Type B pancreatic cell (in vitro differentiated cells): ENCODE measurements around the gene CGB8. TPM values are rescaled to one million over a fixed set of nuclear protein-coding genes. Genes with fewer than 3 reads are reported as not detected.
A peak's percentile ranks its signal among the peaks of the same experiment; 100 is the strongest.
"Not testable (repeated sequence)": the region's sequence is repeated elsewhere in the genome, so short reads cannot be mapped to it uniquely, and the experiment has no call there.

Experiments used
- DNase-seq: peaks from one replicate; pipeline ENCODE4 v3.0.0; 2021; ENCODE audit warnings: mixed read lengths; ENCODE audit not compliant: unreplicated experiment; ENCODE audit errors: extremely low spot score
- H3K27ac Mint-ChIP-seq: 2 replicates; pipeline ENCODE4 v1.8.0; 2021; ENCODE audit warnings: mild to moderate bottlenecking, mixed read lengths
- H3K27me3 Mint-ChIP-seq: 2 replicates; pipeline ENCODE4 v1.8.0; 2021; ENCODE audit warnings: mixed read lengths
- H3K36me3 Mint-ChIP-seq: 2 replicates; pipeline ENCODE4 v1.8.0; 2021; ENCODE audit warnings: mixed read lengths
- H3K4me1 Mint-ChIP-seq: one replicate; pipeline ENCODE4 v1.8.0; 2021; ENCODE audit warnings: mixed read lengths; ENCODE audit not compliant: unreplicated experiment
- H3K4me3 Mint-ChIP-seq: 2 replicates; pipeline ENCODE4 v1.8.0; 2021; ENCODE audit warnings: mild to moderate bottlenecking, mixed read lengths
- H3K9me3 Mint-ChIP-seq: 2 replicates; pipeline ENCODE4 v1.8.0; 2021; ENCODE audit warnings: mixed read lengths
- CTCF ChIP-seq: fragments of 200-600 bp; sonication (generic); conservative IDR thresholded peaks from 2 replicates; pipeline ENCODE4 v1.5.0; 2021; ENCODE audit warnings: antibody characterized with exemption, mild to moderate bottlenecking
- total RNA-seq: library from RNA; stranded (reverse); gene quantifications from 2 replicates; pipeline ENCODE4 v1.2.1, GENCODE V29; 2021; ENCODE audit warnings: low replicate concordance

The CGB8 gene
- total RNA-seq, 1 donor from 2014 or later: not detected

- Mint-ChIP-seq H3K27ac (no peak overlapping the region), H3K4me3 (no peak overlapping the region), H3K9me3 (no peaks in the 10 kb centered on the region), H3K4me1 (peaks cover 13% of the 10 kb centered on the region), H3K27me3 (peaks cover 43% of the 10 kb centered on the region), H3K36me3 (no peaks in the 10 kb centered on the region)
- TF ChIP-seq CTCF: no peak
- no peak for DNase-seq
These were observed 26.8 kb downstream of the CGB8 start for GRCh38 chr19:49022116-49022515.

- peaks cover 44% of the 10 kb centered on the region for H3K27me3 Mint-ChIP-seq
- H3K9me3 Mint-ChIP-seq: no peaks in the 10 kb centered on the region
- H3K4me1 Mint-ChIP-seq: peaks cover 13% of the 10 kb centered on the region
- DNase-seq: no peak
- H3K36me3 Mint-ChIP-seq: no peaks in the 10 kb centered on the region
- no peak overlapping the region for H3K27ac Mint-ChIP-seq
- H3K4me3 Mint-ChIP-seq: peak overlapping the region; percentile 12
- TF ChIP-seq CTCF: no peak
These were observed 27.7 kb downstream of the CGB8 start for GRCh38 chr19:49020931-49021895.

- H3K27ac Mint-ChIP-seq: no peak overlapping the region
These were observed 28.6 kb downstream of the CGB8 start for GRCh38 chr19:49020342-49020741.

GRCh38 chr19:49019242-49019932 lies 29.5 kb downstream of the CGB8 start:
- DNase-seq: no peak
- Mint-ChIP-seq H3K4me1 (peaks cover 13% of the 10 kb centered on the region), H3K9me3 (no peaks in the 10 kb centered on the region), H3K36me3 (peaks cover 6% of the 10 kb centered on the region), H3K27ac (peak overlapping the region; percentile 34), H3K4me3 (peak overlapping the region; percentile 71), H3K27me3 (peaks cover 41% of the 10 kb centered on the region)
- peak; percentile 61 for TF ChIP-seq CTCF

More at GRCh38 chr19:49020342-49020741, 28.6 kb downstream of the CGB8 start:
- Mint-ChIP-seq H3K9me3 (no peaks in the 10 kb centered on the region), H3K36me3 (peaks cover 6% of the 10 kb centered on the region), H3K4me3 (no peak overlapping the region), H3K27me3 (peaks cover 44% of the 10 kb centered on the region), H3K4me1 (peaks cover 13% of the 10 kb centered on the region)
- no peak for DNase-seq
- no peak for TF ChIP-seq CTCF

- Mint-ChIP-seq H3K4me3 (peak overlapping the region; percentile 71), H3K4me1 (peaks cover 13% of the 10 kb centered on the region), H3K36me3 (peaks cover 11% of the 10 kb centered on the region), H3K27ac (peak overlapping the region; percentile 34), H3K27me3 (peaks cover 41% of the 10 kb centered on the region)
- not testable (repeated sequence) for DNase-seq, H3K9me3 Mint-ChIP-seq
These were observed 30.3 kb downstream of the CGB8 start for GRCh38 chr19:49018388-49019241.
